Motor neuron (in vitro differentiated cells): ENCODE results near the gene NSMF. TPM values are rescaled to one million over a fixed set of nuclear protein-coding genes. Genes with fewer than 3 reads are reported as not detected.
A peak's percentile ranks its signal among the peaks of the same experiment; 100 is the strongest.

Source experiments
- ATAC-seq, 8 experiments: fragments of 200-7000 bp; cut with Tn5 transposase; replicated peaks in 6 of 8; 2 replicates each; pipeline ENCODE4 v1.8.0; 2021; ENCODE audit warnings: mild to moderate bottlenecking in 8 of 8, moderate library complexity in 8 of 8
- H3K27ac ChIP-seq, 2 donors: fragments of 250-450 bp; sonication (Bioruptor Pico); 2 replicates each; pipeline ENCODE4 v1.9.0; 2021; ENCODE audit warnings: antibody characterized with exemption in 2 of 2, mild to moderate bottlenecking in 2 of 2, moderate library complexity in 1 of 2
- H3K4me1 ChIP-seq, 2 donors: fragments of 250-450 bp; sonication (Bioruptor Pico); replicated peaks in 1 of 2; 2 replicates each; pipeline ENCODE4 v1.6.1; 2021; ENCODE audit warnings: antibody characterized with exemption in 2 of 2, mild to moderate bottlenecking in 2 of 2, moderate library complexity in 1 of 2
- H3K4me3 ChIP-seq, 5 donors: fragments of 250-450 bp; sonication (Bioruptor Pico); 2 replicates each; pipeline ENCODE4 v1.9.0; 2021; ENCODE audit warnings: antibody characterized with exemption in 5 of 5, mild to moderate bottlenecking in 5 of 5, moderate library complexity in 4 of 5
- WGBS, 10 experiments: fragments of 450-650 bp; shearing (Covaris generic); methylation state at CpG; one replicate each; pipeline ENCODE4 v1.0.0; 2022; 5-methylcytosine and 5-hydroxymethylcytosine counted together
- in situ Hi-C, 9 experiments: fragments of 400-800 bp; cut with MboI; loops; one replicate each; pipeline ENCODE4 v1.15.0; 2021; ENCODE audit warnings: low sequenced_read_pairs in 9 of 9, low pct_unique_long_range_greater_than_20kb in 2 of 9; ENCODE audit not compliant: unreplicated experiment in 9 of 9
- total RNA-seq, 8 experiments: library from RNA; unstranded; fragments of 300-600 nt; gene quantifications; 2 replicates each; pipeline versions ENCODE4 v1.2.3 to v1.2.4, GENCODE V29; 2022

NSMF gene
- total RNA-seq, 8 experiments from 2014 or later, result 18.0 to 116 (median 26.2) TPM

DNA sequence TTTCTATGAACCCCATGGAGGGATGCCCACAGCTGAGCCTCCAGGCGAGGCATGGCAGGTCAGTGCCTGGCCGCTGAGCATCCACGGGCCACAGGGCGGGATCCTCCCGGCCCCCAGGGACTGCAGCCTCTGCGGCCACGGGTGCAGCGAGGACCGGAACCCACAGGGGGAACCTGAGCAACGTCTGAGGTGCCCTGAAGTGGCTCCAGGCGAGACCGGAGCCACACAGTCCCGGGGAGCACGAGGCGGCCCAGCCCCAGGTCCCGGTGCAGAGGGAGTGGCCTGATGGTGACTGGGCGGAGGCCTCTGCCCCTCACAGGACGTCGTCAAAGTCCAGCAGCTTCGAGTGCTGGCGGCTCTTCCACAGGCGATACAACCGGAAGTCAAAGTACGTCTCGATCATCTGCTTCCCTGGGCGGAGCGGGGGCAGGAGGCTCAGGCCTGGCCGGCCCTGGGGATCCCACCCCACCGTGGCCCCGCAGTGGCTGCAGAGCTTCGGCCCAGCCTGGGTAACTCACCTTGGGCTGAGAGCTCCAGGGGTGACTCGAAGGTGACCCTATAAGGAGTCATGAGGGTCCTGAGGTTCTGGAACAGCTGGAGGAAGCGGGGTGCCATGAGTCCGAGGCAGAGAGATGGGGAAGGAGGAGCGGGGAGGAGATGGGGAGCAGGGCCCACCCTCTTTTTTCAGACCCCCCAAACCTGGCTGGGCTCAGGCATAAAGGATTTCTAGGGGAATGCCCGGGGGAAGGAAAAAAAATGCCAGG, 9.9 kb downstream of the NSMF start:
- no peak overlapping the region for H3K4me3 ChIP-seq
- H3K4me1 ChIP-seq, result peaks cover 1 to 15% of the 10 kb centered on the region in 2 donors
- WGBS, 10 experiments, result 80 to 95% methylated on average over 1 to 4 of the region's 36 CpGs; no CpG with 5 or more reads in 8 of the 10 experiments
- in situ Hi-C loops, result loop anchor here in 1 of 9 experiments (25.0 kb wide), 1 partner anchor 162 kb away; the partner anchor contains the start of gene TOR4A
- no peak for ATAC-seq
- no peak overlapping the region for H3K27ac ChIP-seq

DNA sequence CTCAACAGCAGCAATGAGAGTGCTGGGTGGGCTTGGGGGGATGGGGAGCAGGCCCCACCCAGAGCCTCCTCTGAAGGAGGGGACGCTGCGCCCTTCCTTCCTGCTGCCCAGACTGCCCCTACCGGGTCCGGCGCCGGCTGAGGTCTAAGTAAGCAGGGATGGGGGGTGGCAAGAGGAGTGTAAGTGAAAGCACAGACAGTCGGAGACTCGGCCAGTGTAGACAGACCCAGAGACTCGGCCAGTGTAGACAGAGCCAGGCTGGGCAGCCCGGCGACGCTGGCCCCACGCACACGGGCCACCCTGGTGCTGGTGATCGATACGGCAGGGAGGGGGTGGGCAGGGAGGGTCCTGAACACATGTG, 10.6 kb downstream of the NSMF start:
- no peak for ATAC-seq
- H3K4me1 ChIP-seq, result peaks cover 0 to 14% of the 10 kb centered on the region in 2 donors
- in situ Hi-C loops, result loop anchor here in 1 of 9 experiments (25.0 kb wide), 1 partner anchor 161 kb away; the partner anchor contains the start of gene TOR4A
- H3K4me3 ChIP-seq, result no peak overlapping the region
- WGBS, 10 experiments, result no CpG with 5 or more reads among the region's 16 CpGs
- no peak overlapping the region for H3K27ac ChIP-seq

DNA sequence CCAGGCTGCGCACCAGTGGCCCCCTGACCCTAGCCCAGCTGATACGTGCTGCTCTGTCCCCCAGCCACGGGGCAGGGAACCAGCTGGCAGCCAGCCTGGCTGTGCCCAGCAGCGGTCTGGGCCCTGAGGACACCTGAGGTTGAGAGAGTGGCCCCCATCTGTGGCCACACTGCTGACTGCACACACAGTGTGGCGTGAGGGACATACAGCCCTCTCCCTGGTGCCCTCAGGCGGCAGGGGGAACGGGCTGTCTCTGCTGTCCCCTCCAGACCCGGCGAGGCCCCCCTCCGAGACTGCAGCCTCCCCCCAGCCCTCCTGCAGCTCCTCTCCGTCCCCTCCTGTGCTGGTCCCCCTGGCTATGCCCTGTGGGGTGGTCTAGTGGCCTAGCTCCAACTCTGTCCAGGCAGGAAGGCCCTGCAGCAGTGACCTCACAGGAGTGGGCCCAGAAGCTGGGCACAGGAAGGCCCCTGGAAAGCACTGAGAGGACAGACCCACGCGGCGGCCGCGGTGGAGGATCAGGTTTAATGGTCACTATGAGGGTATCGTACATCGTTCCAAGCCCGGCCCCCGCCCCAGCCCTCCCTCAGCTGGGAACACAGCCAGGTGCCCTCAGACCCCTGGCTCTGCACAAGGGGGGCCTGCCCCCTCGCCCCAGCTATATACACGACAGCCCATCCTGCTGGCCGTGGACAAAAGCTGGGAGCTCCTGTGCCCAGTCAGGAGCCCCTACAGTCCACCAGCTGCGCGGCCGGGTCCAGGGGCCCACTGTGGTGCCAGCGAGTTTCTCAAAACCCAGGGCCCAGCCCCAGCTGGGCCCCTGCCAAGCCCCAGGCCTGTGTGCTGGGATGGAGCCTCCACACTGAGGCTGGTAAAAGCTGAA, 11.2 kb downstream of the NSMF start:
- ATAC-seq, result peak in 4 of 8 experiments; percentile 5 to 34 (median 15)
- peaks cover 0 to 8% of the 10 kb centered on the region in 2 donors for H3K4me1 ChIP-seq
- 100% methylated on average over 1 of the region's 27 CpGs; no CpG with 5 or more reads in 9 of the 10 experiments for WGBS, 10 experiments
- H3K4me3 ChIP-seq, result no peak overlapping the region
- in situ Hi-C loops, result loop anchor here in 1 of 9 experiments (25.0 kb wide), 1 partner anchor 161 kb away; the partner anchor contains the start of gene TOR4A
- no peak overlapping the region for H3K27ac ChIP-seq

DNA sequence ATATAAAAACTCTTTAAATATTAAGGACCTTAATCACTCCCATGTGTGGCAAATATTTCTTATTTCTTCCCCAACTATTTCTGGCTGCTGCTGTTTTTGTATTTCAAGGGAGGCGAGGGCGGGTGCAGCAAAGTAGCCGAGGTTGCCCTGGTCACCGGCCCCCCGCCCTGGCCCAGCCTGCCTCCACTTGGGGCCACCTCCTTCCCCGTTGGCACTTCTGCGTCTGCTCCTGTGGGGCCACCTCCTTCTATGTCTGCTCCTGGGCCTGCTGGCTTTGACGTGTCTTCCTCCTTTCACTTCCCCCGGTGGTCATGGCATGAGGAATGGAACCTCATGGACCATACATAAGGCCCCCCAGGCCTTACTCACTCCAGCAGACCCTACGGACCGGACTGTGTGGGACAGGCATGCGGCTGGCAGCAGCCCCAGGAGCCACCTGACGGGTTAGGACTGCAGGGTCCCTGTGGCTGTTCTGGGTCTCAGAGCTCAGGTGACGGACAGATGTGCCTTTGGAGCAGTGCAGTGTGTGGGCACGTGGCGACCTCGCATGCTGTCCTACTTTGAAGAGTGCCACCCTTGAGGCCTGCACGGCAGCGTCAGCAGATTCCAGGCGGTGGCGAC, 12.2 kb downstream of the NSMF start:
- peak in 4 of 8 experiments; percentile 8 to 51 (median 28) for ATAC-seq
- in situ Hi-C loops, result loop anchor here in 1 of 9 experiments (25.0 kb wide), 1 partner anchor 160 kb away; the partner anchor contains the start of gene TOR4A
- Histone ChIP-seq H3K4me3 (no peak overlapping the region), H3K27ac (no peak overlapping the region), H3K4me1 (peaks cover 0 to 8% of the 10 kb centered on the region in 2 donors)
- WGBS, 10 experiments, result 17 to 100% (median 83%) methylated on average over 1 to 5 of the region's 21 CpGs; no CpG with 5 or more reads in 2 of the 10 experiments

DNA sequence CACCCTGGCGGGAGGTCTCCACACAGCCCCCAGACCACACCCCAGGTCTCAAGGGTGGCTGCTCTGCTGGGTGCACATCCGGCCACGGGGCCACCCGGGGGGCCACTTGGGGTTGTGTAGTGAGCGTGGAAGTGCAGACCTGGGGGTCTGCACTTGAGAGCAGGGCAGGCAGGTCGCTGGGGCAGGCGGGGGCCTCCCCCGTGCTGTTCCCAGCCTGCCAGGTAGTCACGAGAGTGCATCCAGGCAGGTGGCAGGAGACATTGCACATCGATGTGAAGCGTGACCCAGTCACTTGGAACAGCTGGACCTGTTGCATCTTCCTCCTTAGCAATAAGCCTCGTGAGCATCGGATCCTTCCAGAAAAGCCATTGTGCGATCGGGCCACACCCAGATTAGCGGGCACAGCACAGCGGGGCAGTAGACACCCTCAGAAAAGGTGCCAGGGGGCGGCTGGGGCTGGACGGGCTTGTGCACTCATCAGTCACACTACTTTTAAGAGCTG, 13.2 kb downstream of the NSMF start:
- ATAC-seq, result peak in 2 of 8 experiments; percentile 1 to 6
- H3K27ac ChIP-seq, result no peak overlapping the region
- in situ Hi-C loops, result loop anchor here in 1 of 9 experiments (25.0 kb wide), 1 partner anchor 159 kb away; the partner anchor contains the start of gene TOR4A
- no peak overlapping the region for H3K4me3 ChIP-seq
- peaks cover 4 to 8% of the 10 kb centered on the region in 2 donors for H3K4me1 ChIP-seq
- WGBS, 10 experiments, result 0 to 100% (median 30%) methylated on average over 1 to 6 of the region's 19 CpGs; no CpG with 5 or more reads in 5 of the 10 experiments

DNA sequence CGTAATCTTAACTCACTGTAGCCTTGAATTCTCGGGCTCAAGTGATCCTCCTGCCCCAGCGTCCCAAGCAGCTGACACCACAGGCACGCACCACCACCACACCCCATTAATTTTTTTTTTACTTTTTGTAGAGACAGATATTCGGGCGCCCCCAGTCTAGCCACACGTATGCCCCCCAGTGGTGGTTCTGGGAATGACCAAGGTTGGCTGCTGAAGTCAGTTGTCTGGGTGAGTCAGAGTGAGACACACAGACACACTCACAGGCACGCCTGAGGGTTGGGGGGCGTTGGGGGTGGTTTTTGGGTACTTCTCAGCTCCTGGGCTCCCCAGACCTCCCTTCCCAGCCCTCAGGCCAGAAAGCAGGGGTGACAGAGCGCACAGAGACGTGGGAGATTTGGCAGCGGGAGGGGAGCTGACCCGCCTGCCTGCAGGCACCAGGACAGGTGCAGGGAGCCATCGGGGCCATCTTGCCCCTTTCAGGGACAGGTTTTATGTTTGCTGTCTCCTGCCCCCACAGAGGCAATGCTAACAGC, 13.8 kb downstream of the NSMF start:
- peak; percentile 40 to 74 (median 48) for ATAC-seq
- Histone ChIP-seq H3K4me3 (no peak overlapping the region), H3K27ac (no peak overlapping the region), H3K4me1 (peaks cover 4 to 8% of the 10 kb centered on the region in 2 donors)
- in situ Hi-C loops, result loop anchor here in 1 of 9 experiments (25.0 kb wide), 1 partner anchor 158 kb away; the partner anchor contains the start of gene TOR4A
- 0 to 69% (median 0%) methylated on average over 1 to 7 of the region's 14 CpGs; no CpG with 5 or more reads in 3 of the 10 experiments for WGBS, 10 experiments

DNA sequence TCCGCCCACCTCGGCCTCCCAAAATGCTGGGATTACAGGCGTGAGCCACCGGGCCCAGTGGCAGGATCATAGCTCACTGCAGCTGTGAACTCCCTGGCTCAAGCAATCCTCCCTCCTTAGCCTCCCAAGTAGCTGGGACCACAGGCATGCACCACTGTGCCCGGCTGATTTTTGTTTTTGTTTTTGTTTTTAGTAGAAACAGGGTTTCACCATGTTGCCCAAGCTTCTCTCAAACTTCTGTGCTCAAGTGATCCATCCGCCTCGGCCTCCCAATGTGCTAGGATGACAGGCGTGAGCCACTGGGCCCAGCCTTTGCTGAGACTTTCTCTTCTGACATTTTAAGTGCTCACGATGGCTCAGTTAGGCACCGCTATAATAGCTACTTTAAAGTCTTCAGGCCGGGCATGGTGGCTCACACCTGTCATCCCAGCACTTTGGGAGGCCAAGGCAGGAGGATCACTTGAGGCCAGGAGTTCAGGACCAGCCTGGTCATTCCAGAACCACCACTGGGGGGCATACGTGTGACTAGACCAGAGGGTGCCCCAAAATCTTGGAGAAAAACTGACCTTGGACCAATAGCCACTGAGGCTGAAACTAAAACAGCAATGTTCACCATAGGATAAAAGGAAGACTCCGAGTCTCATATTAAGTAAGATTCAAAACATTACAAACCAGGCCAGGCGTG, 14.9 kb downstream of the NSMF start:
- H3K4me1 ChIP-seq, result peaks cover 4 to 8% of the 10 kb centered on the region in 2 donors
- H3K27ac ChIP-seq, result no peak overlapping the region
- 62 to 100% (median 86%) methylated on average over 1 to 9 of the region's 14 CpGs; no CpG with 5 or more reads in 4 of the 10 experiments for WGBS, 10 experiments
- no peak for ATAC-seq
- in situ Hi-C loops, result loop anchor here in 1 of 9 experiments (25.0 kb wide), 1 partner anchor 157 kb away; the partner anchor contains the start of gene TOR4A
- no peak overlapping the region for H3K4me3 ChIP-seq

DNA sequence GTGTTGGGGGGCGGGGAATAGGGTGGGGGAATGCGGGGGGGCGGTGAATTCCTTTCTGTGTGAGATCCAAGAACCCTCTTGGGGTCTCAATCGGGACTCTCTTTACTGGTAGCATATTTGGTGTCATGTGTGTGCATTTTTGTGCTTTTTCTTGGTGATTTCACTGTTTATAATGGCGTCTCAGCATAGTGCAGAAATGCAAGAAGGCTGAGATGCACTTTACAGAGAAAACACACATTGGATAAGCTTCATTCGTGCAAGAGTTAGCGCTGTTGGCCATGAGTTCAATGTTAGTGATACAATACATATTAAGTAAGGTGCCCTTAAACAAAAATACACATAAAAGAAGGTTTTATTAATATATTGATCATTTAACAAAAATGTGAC, 17.2 kb downstream of the NSMF start:
- in situ Hi-C loops, result loop anchor here in 1 of 9 experiments (25.0 kb wide), 1 partner anchor 155 kb away; the partner anchor contains the start of gene TOR4A
- Histone ChIP-seq H3K27ac (no peak overlapping the region), H3K4me1 (peaks cover 4 to 8% of the 10 kb centered on the region in 2 donors), H3K4me3 (peak overlapping the region in 1 of 5 donors; percentile 21)
- no peak for ATAC-seq
- WGBS, 10 experiments, result 0 to 70% (median 30%) methylated on average over 1 to 4 of the region's 7 CpGs; no CpG with 5 or more reads in 1 of the 10 experiments

DNA sequence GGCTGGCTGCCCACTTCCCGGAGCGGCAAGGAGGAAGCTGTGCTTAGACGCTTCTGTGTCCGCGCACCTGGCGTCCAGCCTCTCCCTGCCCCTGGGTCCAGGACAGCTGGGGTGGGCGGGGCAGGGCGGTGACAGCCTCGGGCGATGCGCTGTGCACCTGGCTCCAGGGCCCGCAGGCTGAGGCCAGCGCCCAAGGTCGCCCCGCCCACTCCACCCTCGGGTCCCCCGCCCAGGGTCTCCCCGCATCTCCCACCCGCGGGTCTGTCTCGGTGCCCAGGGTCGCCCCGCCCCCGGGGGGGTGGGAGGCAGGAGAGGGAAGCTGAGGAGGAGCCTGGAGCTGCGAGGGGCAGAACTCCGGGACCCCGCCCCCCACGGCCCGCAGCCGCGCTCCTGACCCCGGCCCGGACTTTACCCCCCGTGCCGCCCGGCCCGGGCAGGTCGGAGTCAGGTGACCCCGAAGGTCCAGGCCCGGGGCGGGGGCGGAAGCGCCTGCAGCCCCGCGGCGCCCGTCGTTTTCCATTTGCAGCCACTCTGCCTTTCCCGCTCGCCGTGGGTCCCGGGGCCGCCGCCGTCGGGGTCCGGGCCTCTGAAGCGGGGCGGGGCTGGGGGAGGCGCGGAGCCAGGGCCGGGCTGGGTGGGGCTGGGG, 17.7 kb downstream of the NSMF start, which contains the start of gene ENTPD8:
Gene ENTPD8 (minus strand): TSS at position 69 of the 646 bp plus-strand sequence. CDS start 3,072 bp downstream, outside the sequence.
- peak; percentile 7 to 72 (median 61) for ATAC-seq
- no peak within 1 kb of the TSS for H3K27ac ChIP-seq
- no CpG with 5 or more reads among the region's 62 CpGs for WGBS, 10 experiments
- peaks cover 4 to 8% of the 10 kb centered on the region in 2 donors for H3K4me1 ChIP-seq
- peak within 1 kb of the TSS in 4 of 5 donors; percentile 6 to 21 (median 17) for H3K4me3 ChIP-seq
- in situ Hi-C loops, result loop anchor here in 1 of 9 experiments (25.0 kb wide), 1 partner anchor 154 kb away; the partner anchor contains the start of gene TOR4A

DNA sequence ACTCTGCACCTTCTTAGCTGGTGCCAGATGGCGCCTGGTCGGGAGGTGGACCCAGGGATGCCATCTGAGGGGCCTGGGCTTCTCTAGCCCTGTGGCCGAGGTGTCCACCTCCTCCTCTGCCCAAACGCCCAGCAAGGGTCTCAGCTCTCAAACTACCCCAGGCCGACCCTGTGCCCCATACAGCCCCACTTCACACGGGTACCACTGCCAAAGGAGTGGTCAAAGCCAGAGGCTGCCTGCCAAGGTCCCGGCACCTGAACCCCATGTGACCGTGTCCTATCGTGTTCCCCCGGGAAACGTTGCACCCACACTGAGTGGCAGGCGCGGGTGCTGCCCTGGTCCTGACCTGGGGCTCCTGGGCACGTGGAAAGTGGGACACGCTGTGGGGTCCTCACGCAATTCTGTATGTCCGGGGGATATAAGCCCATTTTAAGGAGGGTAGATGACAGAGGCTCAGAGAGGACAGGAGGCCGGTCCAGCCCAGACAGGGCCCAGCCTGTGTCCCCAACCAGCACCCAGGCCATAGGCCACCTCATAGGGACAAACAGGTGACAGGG, 19.9 kb downstream of the NSMF start:
- Histone ChIP-seq H3K27ac (no peak overlapping the region), H3K4me1 (peaks cover 0 to 4% of the 10 kb centered on the region in 2 donors), H3K4me3 (no peak overlapping the region)
- in situ Hi-C loops, result loop anchor here in 1 of 9 experiments (25.0 kb wide), 1 partner anchor 152 kb away; the partner anchor contains the start of gene TOR4A
- no peak for ATAC-seq
- 56 to 100% (median 80%) methylated on average over 2 to 3 of the region's 18 CpGs; no CpG with 5 or more reads in 5 of the 10 experiments for WGBS, 10 experiments
